ENCODE data around the gene FHOD3. TPM values are rescaled to one million over a fixed set of nuclear protein-coding genes. Genes with fewer than 3 reads are reported as not detected.

The FHOD3 gene
- total and polyA plus RNA-seq, 2 donors, result 0.90 to 4.1 TPM

DNA sequence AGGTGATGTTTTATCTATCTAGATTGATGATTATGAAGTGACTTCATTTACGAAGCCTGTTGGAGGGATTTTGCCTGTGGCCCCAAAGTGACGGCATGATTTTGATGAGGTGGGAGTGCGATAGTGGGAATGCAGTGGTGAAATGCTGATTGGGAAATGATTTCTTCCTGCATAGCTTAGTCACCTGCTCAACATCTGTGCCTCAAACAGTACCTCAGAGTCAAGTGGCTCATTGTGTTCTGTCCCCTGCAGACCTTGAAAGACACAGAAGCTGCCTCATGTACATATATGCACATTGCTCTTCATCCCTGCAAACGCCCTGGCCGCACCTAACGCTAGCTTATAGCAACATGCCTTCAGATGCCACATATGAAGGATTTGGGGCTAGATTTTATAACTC lies 330.1 kb downstream of the FHOD3 start:
- WGBS, result 97% methylated on average over 6 of the region's 6 CpGs
- DNase-seq (ENCODE audit: low read depth in 6 of 9, low spot score in 9 of 9), result no peak

DNA sequence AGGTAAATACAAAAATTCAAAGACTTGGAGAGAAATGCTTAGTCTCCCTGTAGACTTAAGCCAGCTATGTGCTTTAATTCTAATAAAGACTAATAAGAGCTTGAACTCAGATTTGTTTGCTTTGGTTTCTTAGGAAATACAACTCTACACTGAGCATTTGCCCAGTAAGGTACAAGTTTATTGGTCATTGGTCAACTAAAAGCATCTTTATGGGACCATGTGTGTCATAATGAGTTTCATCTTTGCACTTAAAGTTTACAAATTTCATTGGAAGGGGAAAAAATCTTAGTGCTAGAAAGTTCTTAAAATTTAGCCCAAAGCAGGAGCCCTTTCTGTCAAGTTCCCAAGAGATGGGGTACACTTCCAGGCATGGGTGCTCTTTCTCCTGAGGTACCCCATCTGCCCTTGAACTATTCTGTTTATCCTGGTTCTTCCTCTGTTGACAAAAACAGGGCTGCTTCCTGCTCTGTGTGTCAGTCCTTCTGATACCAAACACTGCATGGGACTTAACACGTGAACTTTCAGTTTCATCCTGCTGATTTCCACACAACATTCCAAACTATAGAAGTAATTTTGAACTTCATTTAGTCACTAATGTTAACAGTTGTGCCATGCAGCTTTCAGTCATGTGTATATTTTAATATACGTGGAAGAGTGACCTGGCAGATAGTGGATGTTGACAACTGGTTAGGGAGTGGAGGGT lies 331.1 kb downstream of the FHOD3 start:
- WGBS, result 45% methylated on average over 2 of the region's 2 CpGs
- H3K27ac ChIP-seq (ENCODE audit: low read depth in 1 of 2, low read length in 1 of 2), result no peak overlapping the region
- no peak for DNase-seq (ENCODE audit: low read depth in 6 of 9, low spot score in 9 of 9)

More for the DNA sequence above, 330.1 kb downstream of the FHOD3 start:
- Histone ChIP-seq H3K4me3 (ENCODE audit: low read length in 2 of 2) (no peak overlapping the region), H3K27me3 (ENCODE audit: control insufficient read depth in 2 of 2, insufficient read depth in 1 of 2, low read length in 1 of 2) (no peaks in the 10 kb centered on the region), H3K27ac (ENCODE audit: low read depth in 1 of 2, low read length in 1 of 2) (no peak overlapping the region), H3K36me3 (ENCODE audit: control insufficient read depth in 2 of 2, insufficient read depth in 2 of 2, low read length in 1 of 2) (no peaks in the 10 kb centered on the region), H3K9me3 (ENCODE audit: control insufficient read depth in 2 of 2, insufficient read depth in 1 of 2, low read length in 1 of 2) (no peaks in the 10 kb centered on the region), H3K4me1 (ENCODE audit: control insufficient read depth in 2 of 2, insufficient read depth in 2 of 2, low read length in 2 of 2) (no peaks in the 10 kb centered on the region)

DNA sequence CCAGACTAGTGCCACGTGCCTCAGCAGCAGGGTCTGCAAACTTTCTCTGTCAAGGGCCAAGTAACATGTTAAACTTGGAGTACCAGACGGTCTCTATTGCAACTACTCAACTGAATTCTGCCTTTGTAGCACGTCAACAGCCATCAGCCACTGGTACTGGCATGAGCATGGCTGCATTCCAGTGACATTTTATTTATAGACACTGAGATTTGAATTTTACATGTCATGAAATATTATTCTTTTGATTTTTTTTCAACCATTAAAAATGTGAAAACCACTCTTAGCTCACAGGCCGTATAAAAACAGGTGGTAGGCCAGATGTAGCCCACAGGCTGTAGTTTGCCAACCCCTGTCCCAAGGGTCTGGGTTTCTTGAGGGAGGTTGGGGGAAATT lies 331.6 kb downstream of the FHOD3 start:
- DNase-seq (ENCODE audit: low read depth in 6 of 9, low spot score in 9 of 9), result no peak
- no peaks in the 10 kb centered on the region for H3K27me3 ChIP-seq (ENCODE audit: control insufficient read depth in 2 of 2, insufficient read depth in 1 of 2, low read length in 1 of 2)
- no peak overlapping the region for H3K27ac ChIP-seq (ENCODE audit: low read depth in 1 of 2, low read length in 1 of 2)
- 91% methylated on average over 4 of the region's 4 CpGs for WGBS
- no peaks in the 10 kb centered on the region for H3K36me3 ChIP-seq (ENCODE audit: control insufficient read depth in 2 of 2, insufficient read depth in 2 of 2, low read length in 1 of 2)
- no peak overlapping the region for H3K4me3 ChIP-seq (ENCODE audit: low read length in 2 of 2)
- H3K9me3 ChIP-seq (ENCODE audit: control insufficient read depth in 2 of 2, insufficient read depth in 1 of 2, low read length in 1 of 2), result no peaks in the 10 kb centered on the region
- H3K4me1 ChIP-seq (ENCODE audit: control insufficient read depth in 2 of 2, insufficient read depth in 2 of 2, low read length in 2 of 2), result no peaks in the 10 kb centered on the region

More for the DNA sequence above, 331.1 kb downstream of the FHOD3 start:
- no peak overlapping the region for H3K4me3 ChIP-seq (ENCODE audit: low read length in 2 of 2)
- no peaks in the 10 kb centered on the region for H3K9me3 ChIP-seq (ENCODE audit: control insufficient read depth in 2 of 2, insufficient read depth in 1 of 2, low read length in 1 of 2)
- no peaks in the 10 kb centered on the region for H3K4me1 ChIP-seq (ENCODE audit: control insufficient read depth in 2 of 2, insufficient read depth in 2 of 2, low read length in 2 of 2)
- no peaks in the 10 kb centered on the region for H3K27me3 ChIP-seq (ENCODE audit: control insufficient read depth in 2 of 2, insufficient read depth in 1 of 2, low read length in 1 of 2)
- no peaks in the 10 kb centered on the region for H3K36me3 ChIP-seq (ENCODE audit: control insufficient read depth in 2 of 2, insufficient read depth in 2 of 2, low read length in 1 of 2)

DNA sequence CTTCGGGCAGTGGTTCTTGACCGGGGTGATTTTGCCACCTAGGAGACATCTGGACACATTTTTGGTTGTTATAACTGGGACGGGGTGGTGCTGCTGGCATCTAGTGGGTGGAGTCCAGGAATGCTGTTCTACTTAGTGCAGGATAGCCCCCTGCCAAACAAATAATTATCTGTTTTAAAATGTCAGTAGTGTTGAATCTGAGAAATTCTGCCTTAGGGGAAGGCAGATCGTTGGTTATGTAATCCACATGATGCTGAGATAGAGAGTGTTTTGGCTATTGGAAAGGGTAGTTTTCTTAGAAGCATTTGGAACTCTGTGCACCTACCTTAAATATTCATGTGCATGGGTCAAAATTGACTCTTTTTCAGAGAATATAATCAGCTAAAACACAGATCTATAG lies 332.3 kb downstream of the FHOD3 start:
- H3K36me3 ChIP-seq (ENCODE audit: control insufficient read depth in 2 of 2, insufficient read depth in 2 of 2, low read length in 1 of 2), result no peaks in the 10 kb centered on the region
- DNase-seq (ENCODE audit: low read depth in 6 of 9, low spot score in 9 of 9), result no peak
- no peak overlapping the region for H3K27ac ChIP-seq (ENCODE audit: low read depth in 1 of 2, low read length in 1 of 2)
- H3K4me1 ChIP-seq (ENCODE audit: control insufficient read depth in 2 of 2, insufficient read depth in 2 of 2, low read length in 2 of 2), result no peaks in the 10 kb centered on the region
- 95% methylated on average over 4 of the region's 4 CpGs for WGBS
- H3K9me3 ChIP-seq (ENCODE audit: control insufficient read depth in 2 of 2, insufficient read depth in 1 of 2, low read length in 1 of 2), result no peaks in the 10 kb centered on the region
- H3K4me3 ChIP-seq (ENCODE audit: low read length in 2 of 2), result no peak overlapping the region
- H3K27me3 ChIP-seq (ENCODE audit: control insufficient read depth in 2 of 2, insufficient read depth in 1 of 2, low read length in 1 of 2), result no peaks in the 10 kb centered on the region

DNA sequence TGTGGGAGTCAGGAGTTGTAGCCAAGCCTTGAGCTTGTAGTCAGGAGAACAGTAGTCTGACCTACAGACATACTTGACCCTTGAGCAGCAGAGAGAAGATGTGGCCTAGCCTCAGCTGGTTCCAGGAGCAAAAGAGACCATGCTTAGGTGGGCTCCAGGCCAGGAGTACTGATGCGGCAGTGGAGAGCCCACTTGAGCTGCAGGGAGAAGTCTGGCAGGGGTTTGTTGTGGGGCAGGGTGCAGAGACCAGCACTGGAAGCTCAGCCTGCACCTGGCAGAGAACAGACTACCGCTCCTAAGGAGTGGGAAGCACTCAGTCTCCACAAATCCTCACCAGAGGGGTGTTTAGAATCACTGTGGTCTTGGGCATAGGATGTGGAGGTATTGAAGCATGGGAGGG lies 333.4 kb downstream of the FHOD3 start:
- 89% methylated on average over 2 of the region's 2 CpGs for WGBS

DNA sequence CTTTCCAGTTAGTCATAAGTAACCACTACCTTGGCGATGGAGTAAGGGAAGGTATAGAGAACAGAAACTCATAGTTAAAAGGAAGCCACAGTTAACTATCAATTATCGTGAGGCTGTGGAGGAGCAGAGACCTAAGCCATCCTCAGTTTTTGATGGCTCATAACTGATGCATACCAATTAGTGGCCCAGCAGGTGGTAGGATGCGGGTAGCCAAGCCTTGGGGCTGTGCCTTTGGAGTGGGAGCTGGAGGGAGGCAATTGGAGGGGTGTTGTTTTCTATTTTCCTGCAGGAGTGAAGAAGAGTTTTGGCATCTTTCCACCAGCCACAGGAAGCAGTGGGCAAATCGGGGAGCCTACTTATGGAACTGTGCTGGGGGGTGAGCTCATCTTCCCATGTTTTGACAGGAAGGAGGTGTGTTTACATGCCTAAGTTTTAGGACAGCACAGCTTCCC lies 336.5 kb downstream of the FHOD3 start:
- DNase-seq (ENCODE audit: low read depth in 6 of 9, low spot score in 9 of 9), result no peak
- Histone ChIP-seq H3K4me1 (ENCODE audit: control insufficient read depth in 2 of 2, insufficient read depth in 2 of 2, low read length in 2 of 2) (no peaks in the 10 kb centered on the region), H3K4me3 (ENCODE audit: low read length in 2 of 2) (no peak overlapping the region), H3K27me3 (ENCODE audit: control insufficient read depth in 2 of 2, insufficient read depth in 1 of 2, low read length in 1 of 2) (no peaks in the 10 kb centered on the region), H3K36me3 (ENCODE audit: control insufficient read depth in 2 of 2, insufficient read depth in 2 of 2, low read length in 1 of 2) (no peaks in the 10 kb centered on the region), H3K9me3 (ENCODE audit: control insufficient read depth in 2 of 2, insufficient read depth in 1 of 2, low read length in 1 of 2) (no peaks in the 10 kb centered on the region), H3K27ac (ENCODE audit: low read depth in 1 of 2, low read length in 1 of 2) (no peak overlapping the region)
- 81% methylated on average over 4 of the region's 4 CpGs for WGBS

More for the DNA sequence above, 333.4 kb downstream of the FHOD3 start:
- Histone ChIP-seq H3K36me3 (ENCODE audit: control insufficient read depth in 2 of 2, insufficient read depth in 2 of 2, low read length in 1 of 2) (no peaks in the 10 kb centered on the region), H3K4me1 (ENCODE audit: control insufficient read depth in 2 of 2, insufficient read depth in 2 of 2, low read length in 2 of 2) (no peaks in the 10 kb centered on the region), H3K4me3 (ENCODE audit: low read length in 2 of 2) (no peak overlapping the region), H3K27me3 (ENCODE audit: control insufficient read depth in 2 of 2, insufficient read depth in 1 of 2, low read length in 1 of 2) (no peaks in the 10 kb centered on the region), H3K9me3 (ENCODE audit: control insufficient read depth in 2 of 2, insufficient read depth in 1 of 2, low read length in 1 of 2) (no peaks in the 10 kb centered on the region), H3K27ac (ENCODE audit: low read depth in 1 of 2, low read length in 1 of 2) (no peak overlapping the region)
- DNase-seq (ENCODE audit: low read depth in 6 of 9, low spot score in 9 of 9), result no peak

DNA sequence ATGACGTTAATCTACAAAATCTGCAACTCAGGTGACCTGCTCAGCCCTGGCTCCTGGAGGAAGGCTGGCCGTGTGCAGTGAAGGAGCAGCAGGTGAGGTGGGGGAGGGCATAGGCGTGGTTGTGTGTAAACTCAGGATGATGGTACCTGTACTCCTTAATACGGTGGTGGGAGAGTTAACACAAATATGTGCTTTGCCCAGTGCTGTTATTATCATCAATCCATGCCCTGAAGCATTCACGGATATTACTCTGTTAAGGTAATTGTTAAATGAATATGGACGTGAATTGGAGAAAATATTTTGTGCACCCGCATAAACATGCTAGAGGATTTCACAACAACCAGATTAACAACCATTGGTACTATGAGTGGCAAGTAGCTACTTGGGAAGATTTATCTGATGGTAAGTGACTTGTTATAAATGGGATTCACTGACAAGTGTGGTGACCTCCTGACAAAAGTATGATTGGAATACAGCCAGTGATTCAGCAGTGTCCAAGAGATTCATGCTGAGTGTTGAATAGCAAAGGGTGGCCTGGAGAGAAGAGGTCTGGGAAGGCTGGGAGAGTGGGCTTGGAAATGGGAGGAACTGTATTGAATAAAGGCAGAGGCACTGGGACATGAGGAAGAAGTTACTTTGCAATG lies 337.2 kb downstream of the FHOD3 start:
- WGBS, result 94% methylated on average over 7 of the region's 7 CpGs
- no peak for DNase-seq (ENCODE audit: low read depth in 6 of 9, low spot score in 9 of 9)

DNA sequence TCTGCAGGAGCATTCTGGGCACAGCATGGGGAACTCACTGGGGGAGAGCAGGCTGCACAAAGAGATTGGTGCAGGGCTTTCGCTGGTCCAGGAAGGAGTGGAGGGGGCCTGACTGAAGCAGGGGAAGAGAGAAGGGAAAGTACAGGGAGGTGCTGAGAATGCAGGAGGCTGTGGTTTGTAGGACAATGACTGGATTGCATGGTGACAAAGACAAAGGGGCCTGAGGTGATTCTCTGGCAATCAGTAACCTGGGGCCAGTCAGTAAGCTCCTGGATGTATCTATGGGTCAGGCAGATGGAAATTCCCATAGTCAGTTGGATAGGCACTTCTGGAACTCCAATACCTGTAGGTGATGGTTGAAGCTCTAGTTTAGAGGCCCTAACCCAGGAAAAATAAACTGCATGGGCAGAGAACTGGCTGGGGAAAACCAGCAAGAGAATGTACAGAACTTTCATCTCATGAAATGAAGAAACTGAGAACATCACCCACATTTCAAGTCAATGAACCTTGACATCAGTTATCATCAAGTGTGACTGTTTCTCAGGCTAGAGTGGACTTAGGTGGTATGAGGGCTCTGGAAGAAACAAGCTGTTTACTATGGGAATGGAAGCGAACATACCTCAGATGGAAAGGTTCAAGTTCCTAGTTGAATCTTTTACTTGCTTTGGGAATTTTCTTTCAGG lies 338.0 kb downstream of the FHOD3 start:
- H3K36me3 ChIP-seq (ENCODE audit: control insufficient read depth in 2 of 2, insufficient read depth in 2 of 2, low read length in 1 of 2), result no peaks in the 10 kb centered on the region
- H3K27me3 ChIP-seq (ENCODE audit: control insufficient read depth in 2 of 2, insufficient read depth in 1 of 2, low read length in 1 of 2), result no peaks in the 10 kb centered on the region
- WGBS, result 94% methylated on average over 2 of the region's 2 CpGs
- H3K4me1 ChIP-seq (ENCODE audit: control insufficient read depth in 2 of 2, insufficient read depth in 2 of 2, low read length in 2 of 2), result no peaks in the 10 kb centered on the region
- no peak for DNase-seq (ENCODE audit: low read depth in 6 of 9, low spot score in 9 of 9)
- no peak overlapping the region for H3K4me3 ChIP-seq (ENCODE audit: low read length in 2 of 2)
- H3K9me3 ChIP-seq (ENCODE audit: control insufficient read depth in 2 of 2, insufficient read depth in 1 of 2, low read length in 1 of 2), result no peaks in the 10 kb centered on the region
- H3K27ac ChIP-seq (ENCODE audit: low read depth in 1 of 2, low read length in 1 of 2), result no peak overlapping the region

More for the DNA sequence above, 337.2 kb downstream of the FHOD3 start:
- Histone ChIP-seq H3K27me3 (ENCODE audit: control insufficient read depth in 2 of 2, insufficient read depth in 1 of 2, low read length in 1 of 2) (no peaks in the 10 kb centered on the region), H3K4me3 (ENCODE audit: low read length in 2 of 2) (no peak overlapping the region), H3K36me3 (ENCODE audit: control insufficient read depth in 2 of 2, insufficient read depth in 2 of 2, low read length in 1 of 2) (no peaks in the 10 kb centered on the region), H3K9me3 (ENCODE audit: control insufficient read depth in 2 of 2, insufficient read depth in 1 of 2, low read length in 1 of 2) (no peaks in the 10 kb centered on the region), H3K4me1 (ENCODE audit: control insufficient read depth in 2 of 2, insufficient read depth in 2 of 2, low read length in 2 of 2) (no peaks in the 10 kb centered on the region), H3K27ac (ENCODE audit: low read depth in 1 of 2, low read length in 1 of 2) (no peak overlapping the region)

DNA sequence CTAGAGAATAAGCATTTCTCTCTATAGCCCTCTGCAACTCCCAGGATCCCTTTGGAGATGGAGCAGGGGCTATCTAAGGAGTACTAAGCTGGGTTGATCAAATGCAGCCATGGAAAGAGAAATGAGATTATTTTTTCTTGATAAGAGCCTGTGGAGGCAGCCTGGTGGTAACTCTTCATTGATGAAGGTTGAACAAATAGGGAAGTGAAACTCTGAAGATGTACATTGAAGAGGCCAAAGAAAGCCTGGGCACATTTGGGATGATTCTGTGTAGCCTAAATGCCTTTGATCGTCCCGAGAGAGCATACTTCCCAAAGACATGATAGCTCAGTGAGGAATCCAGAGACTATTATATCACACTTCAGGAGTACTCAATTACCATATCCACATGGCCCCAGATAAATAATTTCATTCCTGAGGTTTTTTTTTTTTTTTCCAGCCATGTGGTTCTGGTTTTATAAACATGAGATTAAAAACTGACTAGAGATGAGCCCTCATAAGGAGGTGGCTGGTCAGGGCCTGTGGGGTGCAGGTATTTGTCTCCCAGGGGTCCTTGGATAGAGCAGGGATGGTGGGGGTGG lies 338.8 kb downstream of the FHOD3 start:
- H3K27me3 ChIP-seq (ENCODE audit: control insufficient read depth in 2 of 2, insufficient read depth in 1 of 2, low read length in 1 of 2), result no peaks in the 10 kb centered on the region
- H3K9me3 ChIP-seq (ENCODE audit: control insufficient read depth in 2 of 2, insufficient read depth in 1 of 2, low read length in 1 of 2), result no peaks in the 10 kb centered on the region
- H3K27ac ChIP-seq (ENCODE audit: low read depth in 1 of 2, low read length in 1 of 2), result no peak overlapping the region
- H3K4me1 ChIP-seq (ENCODE audit: control insufficient read depth in 2 of 2, insufficient read depth in 2 of 2, low read length in 2 of 2), result no peaks in the 10 kb centered on the region
- H3K4me3 ChIP-seq (ENCODE audit: low read length in 2 of 2), result no peak overlapping the region
- 98% methylated on average over 2 of the region's 2 CpGs for WGBS
- no peaks in the 10 kb centered on the region for H3K36me3 ChIP-seq (ENCODE audit: control insufficient read depth in 2 of 2, insufficient read depth in 2 of 2, low read length in 1 of 2)
- no peak for DNase-seq (ENCODE audit: low read depth in 6 of 9, low spot score in 9 of 9)

Data from thymus (tissue), 11 donors.